GM12872 (cell line): ENCODE measurements around the gene SIAH3.

Experiments
- CTCF ChIP-seq: IDR thresholded peaks from 3 replicates; pipeline ENCODE4 v1.5.1; 2011; ENCODE audit warnings: low read depth, mild to moderate bottlenecking, low read length, moderate library complexity; ENCODE audit not compliant: insufficient read depth

The SIAH3 gene

GRCh38 chr13:45838171-45838745 lies 13.3 kb downstream of the SIAH3 start:
- no peak for TF ChIP-seq CTCF

GRCh38 chr13:45837111-45837510 lies 14.4 kb downstream of the SIAH3 start:
- TF ChIP-seq CTCF: no peak

GRCh38 chr13:45834411-45834994 lies 17.1 kb downstream of the SIAH3 start:
- TF ChIP-seq CTCF: no peak

GRCh38 chr13:45833663-45834375 lies 17.7 kb downstream of the SIAH3 start:
- TF ChIP-seq CTCF: no peak

GRCh38 chr13:45833242-45833641 lies 18.3 kb downstream of the SIAH3 start:
- TF ChIP-seq CTCF: no peak

- no peak for TF ChIP-seq CTCF
These were observed 19.7 kb downstream of the SIAH3 start for GRCh38 chr13:45831851-45832250.

- TF ChIP-seq CTCF: no peak
These were observed 21.4 kb downstream of the SIAH3 start for GRCh38 chr13:45830121-45830520.
